HG03378 (cell line): Measurements from ENCODE around the gene OR5M3.

Experiments
- ATAC-seq: cut with Tn5 transposase; IDR thresholded peaks from one replicate; pipeline ENCODE4 v1.9.1; 2021; ENCODE audit warnings: mild to moderate bottlenecking, moderate library complexity; ENCODE audit not compliant: unreplicated experiment

OR5M3 gene

GRCh38 chr11:56473252-56473651 is at the start of gene OR5M3:
Gene OR5M3, minus strand, starts transcription at chr11:56473352. Its CDS starts 2,855 bp downstream, at chr11:56470497.
- no peak for ATAC-seq

- ATAC-seq: no peak
Observed at GRCh38 chr11:56522008-56522407, 48.9 kb upstream of the OR5M3 start.

- no peak for ATAC-seq
Observed at GRCh38 chr11:56513280-56513679, 40.1 kb upstream of the OR5M3 start.

GRCh38 chr11:56509439-56509838 is 36.3 kb upstream of the OR5M3 start:
- no peak for ATAC-seq

GRCh38 chr11:56497010-56497409 is 23.9 kb upstream of the OR5M3 start:
- ATAC-seq: no peak

GRCh38 chr11:56495117-56495516 is 22.0 kb upstream of the OR5M3 start:
- no peak for ATAC-seq

GRCh38 chr11:56491270-56491669 is 18.1 kb upstream of the OR5M3 start, which contains the start of gene OR5M8:
Gene OR5M8, minus strand, starts transcription at chr11:56491370. Its CDS starts 0 bp downstream, at chr11:56491370.
- no peak for ATAC-seq

GRCh38 chr11:56486801-56487200 is 13.6 kb upstream of the OR5M3 start:
- ATAC-seq: no peak

GRCh38 chr11:56474729-56475235 is 1.6 kb upstream of the OR5M3 start:
- no peak for ATAC-seq

GRCh38 chr11:56457076-56457475 is 16.1 kb downstream of the OR5M3 start:
- no peak for ATAC-seq

- no peak for ATAC-seq
Observed at GRCh38 chr11:56453521-56453920, 19.6 kb downstream of the OR5M3 start.
